IMR-90 (cell line): ENCODE results near the gene IGFBP1. TPM values are rescaled to one million over a fixed set of nuclear protein-coding genes. Genes with fewer than 3 reads are reported as not detected.

Experiments
- ATAC-seq: fragments of 200-7000 bp; cut with Tn5 transposase; 2 replicates; pipeline ENCODE4 v1.9.1; 2020; ENCODE audit warnings: low read depth, mild to moderate bottlenecking, moderate library complexity
- BruUV-seq: library from RNA; stranded (reverse); fragments of 400-500 nt; replicated peaks from 2 replicates; lab custom pipeline; 2021; lab: Mats Ljungman, UMichigan
- CTCF ChIA-PET: fragments of 300-600 bp; formaldehyde crosslinking; extraction: SDS; loops from one replicate; lab custom pipeline; 2021; ENCODE audit warnings: antibody characterized with exemption; lab: Yijun Ruan, JAX
- POLR2A ChIA-PET: fragments of 300-600 bp; sonication (Branson Sonifier 250); formaldehyde crosslinking; loops from one replicate; lab custom pipeline; 2022; ENCODE audit warnings: antibody characterized with exemption; ENCODE audit not compliant: unreplicated experiment; lab: Charles Lee
- DNase-seq: peaks from one replicate; pipeline ENCODE4 v3.0.0; 2013
- H2AFZ ChIP-seq: replicated peaks from 2 replicates; pipeline ENCODE3; 2013; ENCODE audit warnings: low read length, mild to moderate bottlenecking; ENCODE audit not compliant: poor library complexity
- H2AK5ac ChIP-seq: 2 replicates; pipeline ENCODE4 v1.6.1; 2013; ENCODE audit warnings: low read depth, low read length, inconsistent platforms
- H2AK9ac ChIP-seq: replicated peaks from 2 replicates; pipeline ENCODE3; 2013; ENCODE audit warnings: mild to moderate bottlenecking, low read depth, low read length, moderate library complexity; ENCODE audit not compliant: poor library complexity
- H2BK120ac ChIP-seq: 2 replicates; pipeline ENCODE4 v1.6.1; 2013; ENCODE audit warnings: low read depth, low read length, inconsistent platforms
- H2BK15ac ChIP-seq: 3 replicates; pipeline ENCODE4 v1.6.1; 2013; ENCODE audit warnings: low read depth, low read length, inconsistent platforms
- H2BK20ac ChIP-seq: 2 replicates; pipeline ENCODE4 v1.6.1; 2013; ENCODE audit warnings: low read depth, mild to moderate bottlenecking, inconsistent platforms, low read length, moderate library complexity
- H2BK5ac ChIP-seq: 2 replicates; pipeline ENCODE4 v1.6.1; 2013; ENCODE audit warnings: mild to moderate bottlenecking, low read depth, low read length, inconsistent platforms; ENCODE audit not compliant: poor library complexity, severe bottlenecking
- H3K14ac ChIP-seq: replicated peaks from 2 replicates; pipeline ENCODE4 v1.6.1; 2013; ENCODE audit warnings: low read depth, low read length, inconsistent platforms
- H3K18ac ChIP-seq: 2 replicates; pipeline ENCODE4 v1.6.1; 2013; ENCODE audit warnings: low read depth, low read length, control low read depth
- H3K23ac ChIP-seq: 2 replicates; pipeline ENCODE4 v1.6.1; 2013; ENCODE audit warnings: low read depth, low read length, inconsistent platforms
- H3K27ac ChIP-seq: 2 replicates; pipeline ENCODE4 v1.5.1; 2013; ENCODE audit warnings: mild to moderate bottlenecking, control low read depth, low read length; ENCODE audit not compliant: insufficient read depth
- H3K27me3 ChIP-seq: 2 replicates; pipeline ENCODE4 v1.6.1; 2013; ENCODE audit warnings: low read length; ENCODE audit not compliant: control insufficient read depth, insufficient read depth
- H3K36me3 ChIP-seq: 2 replicates; pipeline ENCODE4 v1.6.1; 2013; ENCODE audit warnings: low read length, mixed read lengths; ENCODE audit not compliant: control insufficient read depth, insufficient read depth
- H3K4ac ChIP-seq: 2 replicates; pipeline ENCODE4 v1.6.1; 2013; ENCODE audit warnings: low read depth, low read length, inconsistent platforms
- H3K4me1 ChIP-seq: 2 replicates; pipeline ENCODE4 v1.6.1; 2013; ENCODE audit warnings: low read length, mixed read lengths; ENCODE audit not compliant: control insufficient read depth, insufficient read depth
- H3K4me2 ChIP-seq: 2 replicates; pipeline ENCODE4 v1.6.1; 2013; ENCODE audit warnings: low read depth, mild to moderate bottlenecking, control low read depth, low read length, moderate library complexity
- H3K4me3 ChIP-seq: 2 replicates; pipeline ENCODE4 v1.5.1; 2013; ENCODE audit warnings: low read depth, mild to moderate bottlenecking, control low read depth, low read length, moderate library complexity; ENCODE audit not compliant: insufficient read depth
- H3K56ac ChIP-seq: 2 replicates; pipeline ENCODE4 v1.6.1; 2013; ENCODE audit warnings: low read length, inconsistent platforms; ENCODE audit not compliant: insufficient read depth; ENCODE audit errors: extremely low read depth
- H3K79me1 ChIP-seq, 2 experiments: 2 replicates each; pipeline ENCODE4 v1.6.1; 2013; ENCODE audit warnings: low read length in 2 of 2, inconsistent platforms in 1 of 2, low read depth in 1 of 2
- H3K9ac ChIP-seq: 2 replicates; pipeline ENCODE4 v1.6.1; 2013; ENCODE audit warnings: low read depth, low read length, control low read depth
- H3K9me1 ChIP-seq: 2 replicates; pipeline ENCODE4 v1.6.1; 2013; ENCODE audit warnings: low read length, inconsistent platforms; ENCODE audit not compliant: insufficient read depth
- H3K9me3 ChIP-seq: 2 replicates; pipeline ENCODE4 v1.6.1; 2013; ENCODE audit warnings: low read length; ENCODE audit not compliant: control insufficient read depth, insufficient read depth
- H4K20me1 ChIP-seq: 2 replicates; pipeline ENCODE4 v1.6.1; 2013; ENCODE audit warnings: low read length, inconsistent platforms; ENCODE audit not compliant: insufficient read depth
- H4K5ac ChIP-seq: 2 replicates; pipeline ENCODE4 v1.6.1; 2013; ENCODE audit warnings: mild to moderate bottlenecking, low read depth, low read length, control low read depth
- H4K8ac ChIP-seq, 2 experiments: 2 replicates each; pipeline ENCODE4 v1.6.1; 2013; ENCODE audit warnings: low read depth in 2 of 2, low read length in 2 of 2, control low read depth in 1 of 2, inconsistent platforms in 1 of 2
- H4K91ac ChIP-seq: 2 replicates; pipeline ENCODE4 v1.6.1; 2013; ENCODE audit warnings: low read depth, low read length, inconsistent platforms; ENCODE audit not compliant: insufficient read depth
- CHD1 ChIP-seq: IDR thresholded peaks from 2 replicates; pipeline ENCODE4 v1.6.1; 2012; ENCODE audit warnings: low read depth, low read length, improper control_type of control experiment
- MXI1 ChIP-seq: IDR thresholded peaks from 2 replicates; pipeline ENCODE4 v1.6.1; 2012; ENCODE audit warnings: low read depth, mild to moderate bottlenecking, low read length, moderate library complexity, borderline replicate concordance
- POLR2A ChIP-seq: IDR thresholded peaks from 2 replicates; pipeline ENCODE4 v1.6.1; 2012; ENCODE audit warnings: mild to moderate bottlenecking, low read depth, low read length
- RAD21 ChIP-seq: IDR thresholded peaks from 2 replicates; pipeline ENCODE4 v1.6.1; 2012; ENCODE audit warnings: low read length, improper control_type of control experiment
- RCOR1 ChIP-seq: IDR thresholded peaks from 2 replicates; pipeline ENCODE4 v1.6.1; 2012; ENCODE audit warnings: mild to moderate bottlenecking, low read length, improper control_type of control experiment; ENCODE audit not compliant: insufficient replicate concordance
- WGBS, 2 experiments: methylation state at CpG; one replicate each; pipeline versions ENCODE4 v1.1.5 to v1.1.7; 2013; ENCODE audit warnings: missing lambda C conversion rate in 2 of 2; ENCODE audit not compliant: insufficient read length in 1 of 2; ENCODE audit errors: extremely low coverage in 2 of 2; 5-methylcytosine and 5-hydroxymethylcytosine counted together
- dilution Hi-C: fragments of 300-500 bp; cut with HindIII; formaldehyde crosslinking; loops from one replicate; pipeline ENCODE4 v1.14.3; 2018; ENCODE audit warnings: low sequenced_read_pairs; ENCODE audit not compliant: unreplicated experiment
- in situ Hi-C: fragments of 300-500 bp; cut with MboI; formaldehyde crosslinking; loops from 3 replicates; pipeline ENCODE4 v1.14.3; 2019; ENCODE audit warnings: low sequenced_read_pairs, inconsistent platforms, mixed read lengths
- intact Hi-C: fragments of 100-400 bp; cut with micrococcal nuclease; formaldehyde crosslinking; loops from 2 replicates; pipeline ENCODE4 v1.10.0; 2022
- polyA plus RNA-seq, 3 experiments: library from polyadenylated mRNA; depleted of rRNA; stranded (reverse); fragments of >200 nt; gene quantifications; 2 replicates each; pipeline ENCODE4 v1.2.3, GENCODE V29; 2012; ENCODE audit warnings: low replicate concordance in 1 of 3
- total RNA-seq: library from RNA; depleted of rRNA; stranded (reverse); fragments of >200 nt; gene quantifications from 2 replicates; pipeline ENCODE4 v1.2.3, GENCODE V29; 2012
- TF ChIP-seq, protein P1 (sequence below): conservative IDR thresholded peaks from 2 replicates; pipeline ENCODE4 v1.5.1; 2012; ENCODE audit warnings: mild to moderate bottlenecking, low read depth, low read length, improper control_type of control experiment
- TF ChIP-seq, protein P2 (sequence below): fragments of 150-350 bp; IDR thresholded peaks from 2 replicates; pipeline ENCODE4 v1.6.1; 2016; ENCODE audit warnings: low read depth, mild to moderate bottlenecking, low read length, moderate library complexity, borderline replicate concordance
- TF ChIP-seq, protein P3 (sequence below): fragments of 150-350 bp; IDR thresholded peaks from 2 replicates; pipeline ENCODE4 v1.6.1; 2017; ENCODE audit warnings: mild to moderate bottlenecking, antibody characterized with exemption, low read length, low read depth

Gene IGFBP1
- total and polyA plus RNA-seq, 2 of the 4 experiments (the other 2 are of a cell fraction) = not detected

- H2AK5ac ChIP-seq = no peak overlapping the region
- dilution Hi-C loops = no loop called here
- no TSS peak for BruUV-seq
- H3K4me2 ChIP-seq = no peak overlapping the region
- H3K36me3 ChIP-seq = no peaks in the 10 kb centered on the region
- no peak overlapping the region for H3K18ac ChIP-seq
- TF ChIP-seq RCOR1 (no peak), RAD21 (no peak), CHD1 (no peak), POLR2A (no peak), MXI1 (no peak)
- TF ChIP-seq, protein P1, sequence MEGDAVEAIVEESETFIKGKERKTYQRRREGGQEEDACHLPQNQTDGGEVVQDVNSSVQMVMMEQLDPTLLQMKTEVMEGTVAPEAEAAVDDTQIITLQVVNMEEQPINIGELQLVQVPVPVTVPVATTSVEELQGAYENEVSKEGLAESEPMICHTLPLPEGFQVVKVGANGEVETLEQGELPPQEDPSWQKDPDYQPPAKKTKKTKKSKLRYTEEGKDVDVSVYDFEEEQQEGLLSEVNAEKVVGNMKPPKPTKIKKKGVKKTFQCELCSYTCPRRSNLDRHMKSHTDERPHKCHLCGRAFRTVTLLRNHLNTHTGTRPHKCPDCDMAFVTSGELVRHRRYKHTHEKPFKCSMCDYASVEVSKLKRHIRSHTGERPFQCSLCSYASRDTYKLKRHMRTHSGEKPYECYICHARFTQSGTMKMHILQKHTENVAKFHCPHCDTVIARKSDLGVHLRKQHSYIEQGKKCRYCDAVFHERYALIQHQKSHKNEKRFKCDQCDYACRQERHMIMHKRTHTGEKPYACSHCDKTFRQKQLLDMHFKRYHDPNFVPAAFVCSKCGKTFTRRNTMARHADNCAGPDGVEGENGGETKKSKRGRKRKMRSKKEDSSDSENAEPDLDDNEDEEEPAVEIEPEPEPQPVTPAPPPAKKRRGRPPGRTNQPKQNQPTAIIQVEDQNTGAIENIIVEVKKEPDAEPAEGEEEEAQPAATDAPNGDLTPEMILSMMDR = no peak
- TF ChIP-seq, protein P2, sequence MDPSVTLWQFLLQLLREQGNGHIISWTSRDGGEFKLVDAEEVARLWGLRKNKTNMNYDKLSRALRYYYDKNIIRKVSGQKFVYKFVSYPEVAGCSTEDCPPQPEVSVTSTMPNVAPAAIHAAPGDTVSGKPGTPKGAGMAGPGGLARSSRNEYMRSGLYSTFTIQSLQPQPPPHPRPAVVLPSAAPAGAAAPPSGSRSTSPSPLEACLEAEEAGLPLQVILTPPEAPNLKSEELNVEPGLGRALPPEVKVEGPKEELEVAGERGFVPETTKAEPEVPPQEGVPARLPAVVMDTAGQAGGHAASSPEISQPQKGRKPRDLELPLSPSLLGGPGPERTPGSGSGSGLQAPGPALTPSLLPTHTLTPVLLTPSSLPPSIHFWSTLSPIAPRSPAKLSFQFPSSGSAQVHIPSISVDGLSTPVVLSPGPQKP = no peak
- TF ChIP-seq, protein P3, sequence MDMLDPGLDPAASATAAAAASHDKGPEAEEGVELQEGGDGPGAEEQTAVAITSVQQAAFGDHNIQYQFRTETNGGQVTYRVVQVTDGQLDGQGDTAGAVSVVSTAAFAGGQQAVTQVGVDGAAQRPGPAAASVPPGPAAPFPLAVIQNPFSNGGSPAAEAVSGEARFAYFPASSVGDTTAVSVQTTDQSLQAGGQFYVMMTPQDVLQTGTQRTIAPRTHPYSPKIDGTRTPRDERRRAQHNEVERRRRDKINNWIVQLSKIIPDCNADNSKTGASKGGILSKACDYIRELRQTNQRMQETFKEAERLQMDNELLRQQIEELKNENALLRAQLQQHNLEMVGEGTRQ = no peak
- no peaks in the 10 kb centered on the region for H3K9me3 ChIP-seq
- intact Hi-C loops = no loop called here
- H2AFZ ChIP-seq = no peak overlapping the region
- no peak overlapping the region for H2BK15ac ChIP-seq
- peaks cover 34% of the 10 kb centered on the region for H3K27me3 ChIP-seq
- ChIA-PET POLR2A (no interaction called here), CTCF (interaction anchor here (0.6 to 1.0 kb wide), 2 partner anchors 18 to 20 kb away, joined by 3 read pairs; no protein-coding TSS in a partner anchor)
- H4K5ac ChIP-seq = no peak overlapping the region
- H3K4me3 ChIP-seq = no peak overlapping the region
- H2BK5ac ChIP-seq = no peak overlapping the region
- H3K23ac ChIP-seq = no peak overlapping the region
- H3K4ac ChIP-seq = no peak overlapping the region
- no peaks in the 10 kb centered on the region for H4K20me1 ChIP-seq
- no peak overlapping the region for H3K14ac ChIP-seq
- H2BK20ac ChIP-seq = no peak overlapping the region
- in situ Hi-C loops = no loop called here
- no peak overlapping the region for H2AK9ac ChIP-seq
- no CpG with 5 or more reads among the region's 2 CpGs for WGBS, 2 experiments
- no peak overlapping the region for H3K27ac ChIP-seq
- DNase-seq (peak; percentile 43), ATAC-seq (no peak)
- H4K91ac ChIP-seq = no peak overlapping the region
- no peaks in the 10 kb centered on the region; the same call in 1 of the 2 replicates for H3K9me1 ChIP-seq
- H3K4me1 ChIP-seq = no peaks in the 10 kb centered on the region
- H2BK120ac ChIP-seq = no peak overlapping the region
- H3K9ac ChIP-seq = no peak overlapping the region
- no peak overlapping the region for H4K8ac ChIP-seq
- H3K56ac ChIP-seq = no peak overlapping the region
- no peaks in the 10 kb centered on the region for H3K79me1 ChIP-seq
These were observed 9.9 kb downstream of the IGFBP1 start for GRCh38 chr7:45898222-45898621.
